Skeletal muscle satellite cell (primary cell): ENCODE data around the gene MARK4.
"Not testable (repeated sequence)": the region's sequence is repeated elsewhere in the genome, so short reads cannot be mapped to it uniquely, and the experiment has no call there.

Source experiments
- H3K27me3 ChIP-seq: 2 replicates; pipeline ENCODE4 v1.7.0; 2013; ENCODE audit warnings: low read length; ENCODE audit not compliant: control insufficient read depth, insufficient read depth
- H3K36me3 ChIP-seq: 2 replicates; pipeline ENCODE4 v1.7.0; 2013; ENCODE audit warnings: mild to moderate bottlenecking, control low read depth, low read length; ENCODE audit not compliant: insufficient read depth
- H3K4me1 ChIP-seq: 2 replicates; pipeline ENCODE4 v1.7.0; 2013; ENCODE audit warnings: low read length; ENCODE audit not compliant: control insufficient read depth, insufficient read depth
- H3K4me2 ChIP-seq: 2 replicates; pipeline ENCODE4 v1.7.0; 2013; ENCODE audit warnings: mild to moderate bottlenecking, low read length
- H3K4me3 ChIP-seq: 2 replicates; pipeline ENCODE4 v1.7.0; 2013; ENCODE audit warnings: low read length
- H3K9ac ChIP-seq: 2 replicates; pipeline ENCODE4 v1.7.0; 2013; ENCODE audit warnings: mild to moderate bottlenecking, low read depth, low read length, moderate library complexity
- H3K9me3 ChIP-seq: replicated peaks from 2 replicates; pipeline ENCODE4 v1.7.0; 2013; ENCODE audit warnings: mild to moderate bottlenecking, control low read depth, low read length

Gene MARK4

GRCh38 chr19:45298264-45298663, 47.2 kb downstream of the MARK4 start:
- H3K4me2 ChIP-seq = no peak overlapping the region
- H3K4me1 ChIP-seq = no peaks in the 10 kb centered on the region
- no peak overlapping the region for H3K9ac ChIP-seq
- peaks cover 31% of the 10 kb centered on the region for H3K36me3 ChIP-seq
- H3K27me3 ChIP-seq = no peaks in the 10 kb centered on the region
- no peak overlapping the region for H3K4me3 ChIP-seq
- H3K9me3 ChIP-seq = no peaks in the 10 kb centered on the region

GRCh38 chr19:45299719-45300118, 48.6 kb downstream of the MARK4 start:
- H3K4me2 ChIP-seq = no peak overlapping the region
- no peak overlapping the region for H3K4me3 ChIP-seq
- no peak overlapping the region for H3K9ac ChIP-seq
- H3K9me3 ChIP-seq = no peaks in the 10 kb centered on the region
- H3K36me3 ChIP-seq = peaks cover 22% of the 10 kb centered on the region
- H3K4me1 ChIP-seq = no peaks in the 10 kb centered on the region
- H3K27me3 ChIP-seq = peaks cover 5% of the 10 kb centered on the region

- peaks cover 9% of the 10 kb centered on the region for H3K36me3 ChIP-seq
- no peak overlapping the region for H3K4me2 ChIP-seq
- H3K9me3 ChIP-seq = no peaks in the 10 kb centered on the region
These were observed 51.3 kb downstream of the MARK4 start for GRCh38 chr19:45302416-45302815.

GRCh38 chr19:45303269-45304060, 52.4 kb downstream of the MARK4 start:
- H3K9me3 ChIP-seq = no peaks in the 10 kb centered on the region
- H3K9ac ChIP-seq = no peak overlapping the region
- no peak overlapping the region for H3K4me2 ChIP-seq
- peaks cover 5% of the 10 kb centered on the region for H3K27me3 ChIP-seq
- no peak overlapping the region for H3K4me3 ChIP-seq
- H3K4me1 ChIP-seq = no peaks in the 10 kb centered on the region
- peaks cover 2% of the 10 kb centered on the region for H3K36me3 ChIP-seq

More at GRCh38 chr19:45302416-45302815, 51.3 kb downstream of the MARK4 start:
- Histone ChIP-seq H3K9ac (no peak overlapping the region), H3K4me1 (no peaks in the 10 kb centered on the region), H3K4me3 (no peak overlapping the region), H3K27me3 (peaks cover 5% of the 10 kb centered on the region)

GRCh38 chr19:45304141-45304926, 53.3 kb downstream of the MARK4 start:
- Histone ChIP-seq H3K9ac (no peak overlapping the region), H3K4me1 (no peaks in the 10 kb centered on the region), H3K4me3 (no peak overlapping the region), H3K36me3 (peaks cover 2% of the 10 kb centered on the region), H3K4me2 (no peak overlapping the region), H3K9me3 (no peaks in the 10 kb centered on the region), H3K27me3 (peaks cover 5% of the 10 kb centered on the region)

GRCh38 chr19:45305007-45305406, 53.9 kb downstream of the MARK4 start:
- Histone ChIP-seq H3K4me1 (no peaks in the 10 kb centered on the region), H3K4me3 (no peak overlapping the region), H3K27me3 (peaks cover 5% of the 10 kb centered on the region), H3K36me3 (peaks cover 2% of the 10 kb centered on the region), H3K9ac (no peak overlapping the region), H3K9me3 (no peaks in the 10 kb centered on the region), H3K4me2 (no peak overlapping the region)

- Histone ChIP-seq H3K9me3 (no peaks in the 10 kb centered on the region), H3K4me3 (no peak overlapping the region), H3K9ac (no peak overlapping the region)
These were observed 54.4 kb downstream of the MARK4 start for GRCh38 chr19:45305421-45305820.

GRCh38 chr19:45306040-45306439, 55.0 kb downstream of the MARK4 start:
- no peak overlapping the region for H3K4me3 ChIP-seq
- no peaks in the 10 kb centered on the region for H3K4me1 ChIP-seq
- no peaks in the 10 kb centered on the region for H3K9me3 ChIP-seq
- H3K9ac ChIP-seq = no peak overlapping the region
- peaks cover 2% of the 10 kb centered on the region for H3K36me3 ChIP-seq
- peaks cover 5% of the 10 kb centered on the region for H3K27me3 ChIP-seq
- H3K4me2 ChIP-seq = no peak overlapping the region

More at GRCh38 chr19:45305421-45305820, 54.4 kb downstream of the MARK4 start:
- H3K4me1 ChIP-seq = no peaks in the 10 kb centered on the region
- peaks cover 5% of the 10 kb centered on the region for H3K27me3 ChIP-seq
- H3K36me3 ChIP-seq = peaks cover 2% of the 10 kb centered on the region
- H3K4me2 ChIP-seq = no peak overlapping the region

GRCh38 chr19:45306518-45307027, 55.5 kb downstream of the MARK4 start:
- Histone ChIP-seq H3K4me3 (no peak overlapping the region), H3K36me3 (peaks cover 2% of the 10 kb centered on the region), H3K4me2 (no peak overlapping the region), H3K9ac (no peak overlapping the region), H3K4me1 (no peaks in the 10 kb centered on the region), H3K27me3 (peaks cover 5% of the 10 kb centered on the region), H3K9me3 (no peaks in the 10 kb centered on the region)

- Histone ChIP-seq H3K9me3 (no peaks in the 10 kb centered on the region), H3K4me3 (no peak overlapping the region)
These were observed 56.3 kb downstream of the MARK4 start for GRCh38 chr19:45307361-45307760.

GRCh38 chr19:45309322-45309721, 58.3 kb downstream of the MARK4 start:
- H3K27me3 ChIP-seq = peaks cover 10% of the 10 kb centered on the region
- not testable (repeated sequence) for H3K4me2 ChIP-seq, H3K9ac ChIP-seq, H3K4me1 ChIP-seq, H3K9me3 ChIP-seq, H3K4me3 ChIP-seq, H3K36me3 ChIP-seq

More at GRCh38 chr19:45307361-45307760, 56.3 kb downstream of the MARK4 start:
- H3K36me3 ChIP-seq = peaks cover 2% of the 10 kb centered on the region
- H3K4me1 ChIP-seq = no peaks in the 10 kb centered on the region
- no peak overlapping the region for H3K9ac ChIP-seq
- no peak overlapping the region for H3K4me2 ChIP-seq
- H3K27me3 ChIP-seq = peaks cover 5% of the 10 kb centered on the region
